Caco-2 (cell line): ENCODE data around the gene STK10. TPM values are rescaled to one million over a fixed set of nuclear protein-coding genes. Genes with fewer than 3 reads are reported as not detected.

Experiments used
- BruUV-seq: library from RNA; stranded (reverse); fragments of 400-500 nt; replicated peaks from 2 replicates; lab custom pipeline; 2021; lab: Mats Ljungman, UMichigan
- CTCF ChIA-PET: fragments of 300-600 bp; sonication (Branson Sonifier 250); formaldehyde crosslinking; loops from one replicate; lab custom pipeline; 2022; ENCODE audit warnings: antibody characterized with exemption; lab: Charles Lee
- POLR2A ChIA-PET: fragments of 300-600 bp; sonication (Branson Sonifier 250); formaldehyde crosslinking; loops from one replicate; lab custom pipeline; 2022; ENCODE audit warnings: antibody characterized with exemption; lab: Charles Lee
- DNase-seq, 2 experiments: peaks; one replicate each; pipeline versions ENCODE4 v3.0.0 to v3.0.0-alpha.2; 2020 to 2022
- H3K27me3 ChIP-seq: replicated peaks from 2 replicates; pipeline ENCODE4 v1.6.0; 2011; ENCODE audit warnings: low read length; ENCODE audit not compliant: control insufficient read depth, insufficient read depth
- H3K36me3 ChIP-seq: 2 replicates; pipeline ENCODE4 v1.5.1; 2011; ENCODE audit warnings: low read length; ENCODE audit not compliant: control insufficient read depth, insufficient read depth
- H3K4me1 ChIP-seq: fragments of 250-450 bp; sonication (Bioruptor Pico); 2 replicates; pipeline ENCODE4 v1.5.1; 2020; ENCODE audit warnings: mild to moderate bottlenecking
- H3K4me3 ChIP-seq: 2 replicates; pipeline ENCODE4 v1.5.1; 2011; ENCODE audit warnings: low read depth, mild to moderate bottlenecking, control low read depth, low read length
- H3K9me3 ChIP-seq: fragments of 250-450 bp; sonication (Bioruptor Pico); 2 replicates; pipeline ENCODE4 v1.5.1; 2020; ENCODE audit warnings: mild to moderate bottlenecking, moderate library complexity
- H3K27ac Mint-ChIP-seq: one replicate; pipeline ENCODE4 v1.8.0; 2022; ENCODE audit warnings: mixed read lengths; ENCODE audit not compliant: unreplicated experiment
- H3K27me3 Mint-ChIP-seq: one replicate; pipeline ENCODE4 v1.8.0; 2022; ENCODE audit warnings: mixed read lengths; ENCODE audit not compliant: insufficient read depth, unreplicated experiment
- H3K36me3 Mint-ChIP-seq: one replicate; pipeline ENCODE4 v1.8.0; 2022; ENCODE audit warnings: mild to moderate bottlenecking, mixed read lengths; ENCODE audit not compliant: insufficient read depth, unreplicated experiment
- H3K4me1 Mint-ChIP-seq: one replicate; pipeline ENCODE4 v1.8.0; 2022; ENCODE audit warnings: low read depth, mixed read lengths; ENCODE audit not compliant: unreplicated experiment
- H3K4me3 Mint-ChIP-seq: one replicate; pipeline ENCODE4 v1.8.0; 2022; ENCODE audit warnings: mild to moderate bottlenecking, moderate library complexity, mixed read lengths; ENCODE audit not compliant: unreplicated experiment
- H3K9me3 Mint-ChIP-seq: one replicate; pipeline ENCODE4 v1.8.0; 2022; ENCODE audit warnings: mixed read lengths; ENCODE audit not compliant: unreplicated experiment
- intact Hi-C: fragments of 100-400 bp; cut with micrococcal nuclease; formaldehyde crosslinking; loops from one replicate; pipeline ENCODE4 v1.10.0; 2022; ENCODE audit not compliant: unreplicated experiment
- total RNA-seq: library from RNA; stranded (reverse); gene quantifications from 2 replicates; pipeline ENCODE4 v1.2.3, GENCODE V29; 2022
- TF ChIP-seq, protein P1 (sequence below), 2 experiments: fragments of 200-600 bp in 1 of 2; IDR thresholded peaks; 1 replicate in 1 of 2; 2 replicates in 1 of 2; pipeline versions ENCODE4 v1.5.1 to v1.8.0; 2011 to 2022; ENCODE audit warnings: antibody characterized with exemption in 1 of 2, control low read depth in 1 of 2, inconsistent platforms in 1 of 2, low read depth in 1 of 2, low read length in 1 of 2, mild to moderate bottlenecking in 1 of 2, moderate library complexity in 1 of 2; ENCODE audit not compliant: insufficient read depth in 1 of 2, severe bottlenecking in 1 of 2, unreplicated experiment in 1 of 2

STK10 gene
- total RNA-seq, 1 experiment from 2014 or later, result 10.3 TPM

DNA sequence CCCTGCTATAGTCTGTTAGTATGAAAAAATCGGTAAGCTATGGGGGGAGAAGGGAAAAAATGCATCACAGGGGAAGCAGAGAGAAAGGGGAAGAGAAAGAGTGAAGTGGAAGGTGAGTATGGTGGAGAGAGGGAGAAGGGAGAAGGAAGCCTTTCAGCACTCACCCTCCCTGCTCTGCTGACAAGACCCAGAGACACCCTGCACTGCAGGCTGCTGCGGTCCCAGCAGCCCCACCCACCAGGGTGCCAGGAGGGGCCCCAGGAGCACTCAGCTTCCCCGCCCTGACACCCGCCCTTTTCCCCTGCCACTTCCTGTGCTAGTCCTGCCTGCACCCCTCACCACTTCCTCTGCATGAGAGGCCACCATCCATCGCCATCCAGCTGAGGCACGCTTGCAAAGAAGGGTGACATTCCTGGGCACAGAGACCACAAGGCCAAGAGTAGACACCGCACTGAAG lies 12.7 kb downstream of the STK10 start:
- Mint-ChIP-seq H3K27me3 (no peaks in the 10 kb centered on the region), H3K27ac (no peak overlapping the region), H3K36me3 (no peaks in the 10 kb centered on the region), H3K4me3 (no peak overlapping the region), H3K4me1 (no peaks in the 10 kb centered on the region), H3K9me3 (no peaks in the 10 kb centered on the region)
- Histone ChIP-seq H3K27me3 (no peaks in the 10 kb centered on the region), H3K36me3 (no peaks in the 10 kb centered on the region), H3K4me3 (no peak overlapping the region), H3K9me3 (no peaks in the 10 kb centered on the region), H3K4me1 (0 out of 2 replicates have a peak, but pooled peaks cover 4% of the 10 kb centered on the region)
- POLR2A ChIA-PET, result no interaction called here
- intact Hi-C loops, result no loop called here
- DNase-seq, result no peak
- TF ChIP-seq, protein P1, sequence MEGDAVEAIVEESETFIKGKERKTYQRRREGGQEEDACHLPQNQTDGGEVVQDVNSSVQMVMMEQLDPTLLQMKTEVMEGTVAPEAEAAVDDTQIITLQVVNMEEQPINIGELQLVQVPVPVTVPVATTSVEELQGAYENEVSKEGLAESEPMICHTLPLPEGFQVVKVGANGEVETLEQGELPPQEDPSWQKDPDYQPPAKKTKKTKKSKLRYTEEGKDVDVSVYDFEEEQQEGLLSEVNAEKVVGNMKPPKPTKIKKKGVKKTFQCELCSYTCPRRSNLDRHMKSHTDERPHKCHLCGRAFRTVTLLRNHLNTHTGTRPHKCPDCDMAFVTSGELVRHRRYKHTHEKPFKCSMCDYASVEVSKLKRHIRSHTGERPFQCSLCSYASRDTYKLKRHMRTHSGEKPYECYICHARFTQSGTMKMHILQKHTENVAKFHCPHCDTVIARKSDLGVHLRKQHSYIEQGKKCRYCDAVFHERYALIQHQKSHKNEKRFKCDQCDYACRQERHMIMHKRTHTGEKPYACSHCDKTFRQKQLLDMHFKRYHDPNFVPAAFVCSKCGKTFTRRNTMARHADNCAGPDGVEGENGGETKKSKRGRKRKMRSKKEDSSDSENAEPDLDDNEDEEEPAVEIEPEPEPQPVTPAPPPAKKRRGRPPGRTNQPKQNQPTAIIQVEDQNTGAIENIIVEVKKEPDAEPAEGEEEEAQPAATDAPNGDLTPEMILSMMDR (IDR thresholded peaks at IDR 0.05; ENCODE audit: insufficient read depth in 1 of 2, low read depth in 1 of 2, low read length in 1 of 2, severe bottlenecking in 1 of 2, unreplicated experiment in 1 of 2), result no peak
- BruUV-seq, result no TSS peak
- CTCF ChIA-PET, result no interaction called here

DNA sequence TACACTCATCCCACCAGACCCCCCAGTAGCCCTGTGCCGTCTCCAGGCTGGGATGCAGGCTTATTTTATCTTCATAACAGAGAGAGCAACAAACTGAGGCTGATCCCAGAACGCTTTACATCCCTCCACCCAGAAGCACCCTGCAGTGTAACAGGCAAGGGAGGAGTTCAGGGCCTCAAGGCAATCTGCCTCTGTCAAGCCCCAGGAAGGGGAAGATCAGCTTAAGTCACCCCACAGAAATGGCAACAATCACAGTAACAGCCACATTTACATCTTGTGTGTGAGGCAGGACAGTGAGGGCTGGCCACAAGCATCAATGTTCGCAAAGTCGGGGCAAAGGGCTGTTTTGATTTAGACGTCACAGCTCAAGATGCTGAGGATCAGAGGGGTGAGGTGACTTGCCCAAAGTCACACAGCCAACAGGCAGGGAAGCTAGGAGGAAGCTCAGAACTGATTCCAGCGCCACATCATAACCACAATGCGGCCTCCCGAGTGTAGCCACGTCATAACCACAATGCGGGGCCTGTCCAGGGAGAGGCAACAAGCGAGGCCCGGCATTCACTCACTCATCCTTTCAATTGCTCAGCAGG lies 14.4 kb downstream of the STK10 start:
- BruUV-seq, result no TSS peak
- ChIA-PET CTCF (interaction anchor here (1.4 kb wide), 1 partner anchor 15 kb away, joined by 7 read pairs; the partner anchor contains the start of gene STK10), POLR2A (no interaction called here)
- no peaks in the 10 kb centered on the region for H3K27me3 ChIP-seq
- Mint-ChIP-seq H3K4me1 (no peaks in the 10 kb centered on the region), H3K36me3 (no peaks in the 10 kb centered on the region), H3K9me3 (no peaks in the 10 kb centered on the region), H3K4me3 (no peak overlapping the region), H3K27ac (no peak overlapping the region), H3K27me3 (no peaks in the 10 kb centered on the region)
- H3K36me3 ChIP-seq, result no peaks in the 10 kb centered on the region
- H3K4me1 ChIP-seq, result 0 out of 2 replicates have a peak, but pooled peaks cover 4% of the 10 kb centered on the region
- no peaks in the 10 kb centered on the region for H3K9me3 ChIP-seq
- H3K4me3 ChIP-seq, result no peak overlapping the region
- DNase-seq, result no peak
- intact Hi-C loops, result no loop called here
- TF ChIP-seq, protein P1 (IDR thresholded peaks at IDR 0.05; ENCODE audit: insufficient read depth in 1 of 2, low read depth in 1 of 2, low read length in 1 of 2, severe bottlenecking in 1 of 2, unreplicated experiment in 1 of 2), result no peak

DNA sequence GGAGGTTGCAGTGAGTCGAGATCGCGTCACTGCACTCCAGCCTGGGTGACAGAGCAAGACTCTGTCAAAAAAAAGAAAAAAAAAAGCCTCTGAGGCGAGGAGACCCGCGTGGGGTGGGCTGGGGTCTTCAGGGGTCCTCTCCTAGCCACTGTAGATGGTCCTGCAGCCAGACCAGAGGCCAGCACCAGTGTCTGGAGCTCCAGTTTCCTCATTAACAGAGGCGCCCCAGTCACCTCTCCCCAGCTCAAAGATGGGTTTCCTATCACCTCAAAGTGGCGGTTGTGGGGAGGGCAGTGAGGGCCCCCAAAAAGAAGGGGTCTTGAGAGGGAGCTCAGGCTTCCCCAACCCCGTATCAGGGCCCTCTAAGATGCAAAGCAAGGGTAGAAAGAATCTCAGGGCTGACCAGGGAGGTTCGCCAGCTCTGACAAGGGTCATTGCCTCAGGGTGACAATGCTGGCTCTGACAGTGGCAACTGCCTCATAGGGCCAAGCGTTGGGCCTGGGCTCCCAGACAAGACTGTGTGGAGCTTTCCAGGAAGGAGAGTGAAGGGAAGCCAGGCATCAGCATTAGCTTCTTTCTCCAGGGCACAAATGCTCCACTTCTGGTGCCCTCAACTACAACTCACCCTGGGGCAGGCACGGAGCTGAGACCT lies 15.0 kb downstream of the STK10 start:
- Histone ChIP-seq H3K4me1 (0 out of 2 replicates have a peak, but pooled peaks cover 4% of the 10 kb centered on the region), H3K9me3 (no peaks in the 10 kb centered on the region), H3K36me3 (no peaks in the 10 kb centered on the region), H3K4me3 (no peak overlapping the region), H3K27me3 (no peaks in the 10 kb centered on the region)
- ChIA-PET CTCF (no interaction called here), POLR2A (interaction anchor here (0.7 kb wide), 1 partner anchor 27 kb away, joined by 3 read pairs; no protein-coding TSS in a partner anchor)
- intact Hi-C loops, result no loop called here
- no TSS peak for BruUV-seq
- no peak overlapping the region for H3K4me3 Mint-ChIP-seq
- no peaks in the 10 kb centered on the region for H3K9me3 Mint-ChIP-seq
- no peaks in the 10 kb centered on the region for H3K4me1 Mint-ChIP-seq
- TF ChIP-seq, protein P1 (IDR thresholded peaks at IDR 0.05; ENCODE audit: insufficient read depth in 1 of 2, low read depth in 1 of 2, low read length in 1 of 2, severe bottlenecking in 1 of 2, unreplicated experiment in 1 of 2), result no peak
- no peak for DNase-seq
- no peaks in the 10 kb centered on the region for H3K36me3 Mint-ChIP-seq
- H3K27me3 Mint-ChIP-seq, result no peaks in the 10 kb centered on the region
- H3K27ac Mint-ChIP-seq, result no peak overlapping the region
